Astrocyte (in vitro differentiated cells and primary cell): ENCODE measurements around the gene TBX18. TPM values are rescaled to one million over a fixed set of nuclear protein-coding genes. Genes with fewer than 3 reads are reported as not detected.

ENCODE experiments used
- DNase-seq: peaks from one replicate; pipeline ENCODE4 v3.0.0-alpha.2; 2010; ENCODE audit warnings: low read depth
- FAIRE-seq: peaks from 2 replicates; lab custom pipeline; 2011; peaks lifted over from hg19 to GRCh38; lab: Jason Lieb, UNC
- H2AFZ ChIP-seq: 2 replicates; pipeline ENCODE4 v1.6.0; 2012; ENCODE audit warnings: low read depth, low read length, inconsistent platforms
- H3K27ac ChIP-seq: 2 replicates; pipeline ENCODE4 v1.5.1; 2011; ENCODE audit warnings: low read depth, low read length, inconsistent platforms
- H3K27me3 ChIP-seq: 2 replicates; pipeline ENCODE4 v1.6.0; 2011; ENCODE audit warnings: low read length, inconsistent platforms; ENCODE audit not compliant: insufficient read depth
- H3K36me3 ChIP-seq: 2 replicates; pipeline ENCODE4 v1.5.1; 2011; ENCODE audit warnings: low read length, inconsistent platforms; ENCODE audit not compliant: insufficient read depth
- H3K4me1 ChIP-seq: 2 replicates; pipeline ENCODE4 v1.5.1; 2011; ENCODE audit warnings: low read length, inconsistent platforms; ENCODE audit not compliant: insufficient read depth
- H3K4me2 ChIP-seq: 2 replicates; pipeline ENCODE4 v1.6.0; 2012; ENCODE audit warnings: low read length, inconsistent platforms
- H3K4me3 ChIP-seq: 2 replicates; pipeline ENCODE4 v1.5.1; 2011; ENCODE audit warnings: low read depth, mild to moderate bottlenecking, low read length, inconsistent platforms; ENCODE audit not compliant: insufficient read depth
- H3K79me2 ChIP-seq: 2 replicates; pipeline ENCODE4 v1.6.0; 2012; ENCODE audit warnings: mild to moderate bottlenecking, low read length, inconsistent platforms; ENCODE audit not compliant: insufficient read depth
- H3K9ac ChIP-seq: 2 replicates; pipeline ENCODE4 v1.6.0; 2012; ENCODE audit warnings: mild to moderate bottlenecking, low read length, inconsistent platforms
- H3K9me3 ChIP-seq: 2 replicates; pipeline ENCODE4 v1.5.1; 2012; ENCODE audit warnings: low read depth, mild to moderate bottlenecking, low read length, inconsistent platforms; ENCODE audit not compliant: insufficient read depth
- H4K20me1 ChIP-seq: 2 replicates; pipeline ENCODE4 v1.6.0; 2012; ENCODE audit warnings: low read length, inconsistent platforms; ENCODE audit not compliant: insufficient read depth
- H3K27ac Mint-ChIP-seq: one replicate; pipeline ENCODE4 v1.8.0; 2021; ENCODE audit warnings: mild to moderate bottlenecking, mixed read lengths; ENCODE audit not compliant: unreplicated experiment
- H3K27me3 Mint-ChIP-seq: one replicate; pipeline ENCODE4 v1.8.0; 2021; ENCODE audit warnings: low read depth, mixed read lengths; ENCODE audit not compliant: unreplicated experiment
- H3K36me3 Mint-ChIP-seq: one replicate; pipeline ENCODE4 v1.8.0; 2021; ENCODE audit warnings: low read depth, mixed read lengths; ENCODE audit not compliant: unreplicated experiment
- H3K4me1 Mint-ChIP-seq: one replicate; pipeline ENCODE4 v1.8.0; 2021; ENCODE audit warnings: low read depth, mixed read lengths; ENCODE audit not compliant: unreplicated experiment
- H3K4me3 Mint-ChIP-seq: one replicate; pipeline ENCODE4 v1.8.0; 2021; ENCODE audit warnings: mild to moderate bottlenecking, moderate library complexity, mixed read lengths; ENCODE audit not compliant: unreplicated experiment
- H3K9me3 Mint-ChIP-seq: one replicate; pipeline ENCODE4 v1.8.0; 2021; ENCODE audit warnings: mild to moderate bottlenecking, mixed read lengths; ENCODE audit not compliant: unreplicated experiment
- CTCF ChIP-seq: IDR thresholded peaks from 2 replicates; pipeline ENCODE4 v1.5.1; 2011; ENCODE audit warnings: low read depth, mild to moderate bottlenecking, inconsistent platforms, low read length, moderate library complexity; ENCODE audit not compliant: insufficient read depth
- EZH2 ChIP-seq: IDR thresholded peaks from 2 replicates; pipeline ENCODE4 v1.6.1; 2012; ENCODE audit warnings: mild to moderate bottlenecking, low read length, inconsistent platforms; ENCODE audit not compliant: insufficient read depth
- total RNA-seq: library from RNA; stranded (reverse); gene quantifications from 2 replicates; pipeline ENCODE4 v1.2.1, GENCODE V29; 2021

The TBX18 gene
- total RNA-seq, 1 donor from 2014 or later = 12.5 TPM

GRCh38 chr6:84773133-84773430 is 8.7 kb upstream of the TBX18 start:
- Histone ChIP-seq H3K27ac (peak overlapping the region; percentile 67), H3K9ac (peak overlapping the region; percentile 81), H2AFZ (no peak overlapping the region), H3K4me1 (no peaks in the 10 kb centered on the region), H4K20me1 (peaks cover 3% of the 10 kb centered on the region), H3K27me3 (peaks cover 80% of the 10 kb centered on the region), H3K4me3 (peak overlapping the region; percentile 57), H3K4me2 (peak overlapping the region; percentile 87), H3K79me2 (peaks cover 9% of the 10 kb centered on the region), H3K9me3 (peaks cover 2% of the 10 kb centered on the region), H3K36me3 (no peaks in the 10 kb centered on the region)
- Mint-ChIP-seq H3K9me3 (peaks cover 4% of the 10 kb centered on the region), H3K4me3 (no peak overlapping the region), H3K4me1 (no peaks in the 10 kb centered on the region), H3K36me3 (no peaks in the 10 kb centered on the region), H3K27ac (no peak overlapping the region), H3K27me3 (peaks cover 74% of the 10 kb centered on the region)
- FAIRE-seq (no peak), DNase-seq (no peak)
- TF ChIP-seq CTCF = no peak
- no peak for TF ChIP-seq EZH2

DNA sequence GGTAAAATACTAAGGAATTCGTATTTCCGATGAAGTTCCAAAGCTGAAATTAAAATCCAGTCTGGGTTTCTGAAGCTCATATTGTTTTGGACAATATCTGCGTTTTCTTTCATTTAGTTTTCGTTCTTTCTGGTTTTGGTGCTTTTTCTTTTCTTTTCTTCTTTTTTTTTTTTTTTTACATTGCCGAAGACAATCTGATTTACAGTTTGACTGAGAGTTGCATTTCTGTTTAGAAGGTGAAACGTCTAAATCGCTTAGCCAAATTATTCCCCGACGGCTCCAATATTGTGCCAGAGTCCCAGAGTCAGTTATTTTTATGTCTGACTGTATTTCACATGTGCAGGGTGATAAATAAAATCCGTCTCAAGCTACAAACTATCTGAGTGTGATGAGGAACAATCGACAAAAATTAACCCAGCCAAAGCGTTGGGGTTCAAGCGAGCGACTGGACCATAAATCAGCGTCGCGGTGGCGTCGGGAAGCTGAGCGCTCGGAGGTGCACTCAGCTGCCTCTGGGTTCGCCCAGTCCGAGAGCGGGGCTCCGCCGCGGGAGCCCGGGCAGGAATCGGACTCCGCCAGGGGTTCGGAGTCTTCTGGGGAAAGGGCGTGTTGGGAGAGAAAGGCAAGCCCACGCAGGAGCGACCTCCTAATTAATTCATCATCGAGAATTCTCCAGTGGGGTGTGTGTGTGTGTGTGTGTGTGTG is 8.2 kb upstream of the TBX18 start:
- Mint-ChIP-seq H3K36me3 (no peaks in the 10 kb centered on the region), H3K27me3 (peaks cover 74% of the 10 kb centered on the region), H3K27ac (no peak overlapping the region), H3K4me3 (peak overlapping the region; percentile 27), H3K4me1 (no peaks in the 10 kb centered on the region), H3K9me3 (peaks cover 7% of the 10 kb centered on the region)
- Histone ChIP-seq H3K9me3 (peaks cover 2% of the 10 kb centered on the region), H3K36me3 (no peaks in the 10 kb centered on the region), H3K4me3 (peak overlapping the region; percentile 57), H3K27me3 (peaks cover 85% of the 10 kb centered on the region), H2AFZ (no peak overlapping the region), H4K20me1 (peaks cover 3% of the 10 kb centered on the region), H3K79me2 (peaks cover 9% of the 10 kb centered on the region), H3K27ac (peak overlapping the region; percentile 67), H3K4me1 (no peaks in the 10 kb centered on the region), H3K9ac (peak overlapping the region; percentile 81), H3K4me2 (peak overlapping the region; percentile 87)
- FAIRE-seq (no peak), DNase-seq (no peak)
- no peak for TF ChIP-seq CTCF
- no peak for TF ChIP-seq EZH2

GRCh38 chr6:84771756-84772356 is 7.5 kb upstream of the TBX18 start:
- H2AFZ ChIP-seq = no peak overlapping the region

More at GRCh38 chr6:84771756-84772356, 7.5 kb upstream of the TBX18 start:
- Histone ChIP-seq H3K27ac (peak overlapping the region; percentile 67), H3K4me1 (peaks cover 3% of the 10 kb centered on the region), H3K4me2 (peak overlapping the region; percentile 87), H3K79me2 (peaks cover 9% of the 10 kb centered on the region), H3K27me3 (peaks cover 88% of the 10 kb centered on the region), H3K9me3 (peaks cover 8% of the 10 kb centered on the region), H3K9ac (peak overlapping the region; percentile 81), H3K4me3 (peak overlapping the region; percentile 7), H3K36me3 (no peaks in the 10 kb centered on the region), H4K20me1 (peaks cover 3% of the 10 kb centered on the region)
- DNase-seq (no peak), FAIRE-seq (no peak)
- H3K9me3 Mint-ChIP-seq = peaks cover 10% of the 10 kb centered on the region
- H3K27me3 Mint-ChIP-seq = peaks cover 75% of the 10 kb centered on the region
- H3K27ac Mint-ChIP-seq = no peak overlapping the region
- no peaks in the 10 kb centered on the region for H3K4me1 Mint-ChIP-seq
- TF ChIP-seq CTCF (no peak), EZH2 (no peak)
- H3K36me3 Mint-ChIP-seq = no peaks in the 10 kb centered on the region
- H3K4me3 Mint-ChIP-seq = no peak overlapping the region
